Mammary epithelial cell (primary cell): Measurements from ENCODE around the gene AARS1.

ENCODE experiments used
- EZH2 ChIP-seq: IDR thresholded peaks from 2 replicates; pipeline ENCODE4 v1.6.1; 2012; ENCODE audit warnings: low read length, inconsistent platforms, borderline replicate concordance
- TF ChIP-seq, protein P1 (sequence below), 2 donors: IDR thresholded peaks in 1 of 2; conservative IDR thresholded peaks in 1 of 2; 2 replicates each; pipeline ENCODE4 v1.5.1; 2011 to 2012; ENCODE audit warnings: inconsistent platforms in 2 of 2, low read length in 2 of 2, mild to moderate bottlenecking in 2 of 2, control low read depth in 1 of 2, low read depth in 1 of 2; ENCODE audit not compliant: insufficient read depth in 1 of 2; ENCODE audit errors: extremely low read depth in 1 of 2

DNA sequence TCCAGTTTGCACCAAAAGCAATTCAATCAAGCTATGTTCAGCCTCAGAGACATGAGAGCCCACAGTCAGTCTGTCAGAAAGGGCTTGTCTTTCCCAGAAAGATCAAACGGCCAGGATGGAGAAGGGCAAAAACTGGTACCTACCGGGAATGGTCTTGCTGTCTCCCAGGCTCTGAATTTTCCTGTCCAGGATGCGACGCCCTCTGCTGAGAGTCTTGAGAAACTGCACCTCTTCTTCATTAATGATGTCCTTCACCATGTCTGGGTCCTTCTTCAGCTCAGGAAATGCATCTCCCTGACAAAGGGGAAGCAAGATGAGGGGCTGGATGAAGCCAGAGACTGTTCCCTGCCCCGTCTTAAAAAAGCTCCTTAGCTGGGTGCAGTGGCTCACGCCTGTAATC lies 21.8 kb downstream of the AARS1 start:
- TF ChIP-seq, protein P1, sequence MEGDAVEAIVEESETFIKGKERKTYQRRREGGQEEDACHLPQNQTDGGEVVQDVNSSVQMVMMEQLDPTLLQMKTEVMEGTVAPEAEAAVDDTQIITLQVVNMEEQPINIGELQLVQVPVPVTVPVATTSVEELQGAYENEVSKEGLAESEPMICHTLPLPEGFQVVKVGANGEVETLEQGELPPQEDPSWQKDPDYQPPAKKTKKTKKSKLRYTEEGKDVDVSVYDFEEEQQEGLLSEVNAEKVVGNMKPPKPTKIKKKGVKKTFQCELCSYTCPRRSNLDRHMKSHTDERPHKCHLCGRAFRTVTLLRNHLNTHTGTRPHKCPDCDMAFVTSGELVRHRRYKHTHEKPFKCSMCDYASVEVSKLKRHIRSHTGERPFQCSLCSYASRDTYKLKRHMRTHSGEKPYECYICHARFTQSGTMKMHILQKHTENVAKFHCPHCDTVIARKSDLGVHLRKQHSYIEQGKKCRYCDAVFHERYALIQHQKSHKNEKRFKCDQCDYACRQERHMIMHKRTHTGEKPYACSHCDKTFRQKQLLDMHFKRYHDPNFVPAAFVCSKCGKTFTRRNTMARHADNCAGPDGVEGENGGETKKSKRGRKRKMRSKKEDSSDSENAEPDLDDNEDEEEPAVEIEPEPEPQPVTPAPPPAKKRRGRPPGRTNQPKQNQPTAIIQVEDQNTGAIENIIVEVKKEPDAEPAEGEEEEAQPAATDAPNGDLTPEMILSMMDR (conservative IDR thresholded peaks at IDR 0.05 in 1 of 2, IDR thresholded peaks at IDR 0.05 in 1 of 2; ENCODE audit: extremely low read depth in 1 of 2, insufficient read depth in 1 of 2, low read depth in 1 of 2, low read length in 2 of 2) = peak; percentile 56 to 59
- no peak for TF ChIP-seq EZH2
